HAP-1 (cell line): ENCODE measurements around the gene IKZF1.

ENCODE experiments used
- DNase-seq, 2 experiments: peaks; one replicate each; pipeline ENCODE4 v3.0.0-alpha.2; 2016 to 2020; ENCODE audit warnings: low spot score in 2 of 2
- H3K27me3 ChIP-seq: fragments of 250-450 bp; sonication (Bioruptor Pico); 2 replicates; pipeline ENCODE4 v1.5.1; 2020; ENCODE audit warnings: low read depth, mild to moderate bottlenecking, moderate library complexity
- H3K36me3 ChIP-seq: fragments of 250-450 bp; sonication (Bioruptor Pico); replicated peaks from 2 replicates; pipeline ENCODE4 v1.5.1; 2020; ENCODE audit warnings: mild to moderate bottlenecking
- H3K4me1 ChIP-seq: fragments of 250-450 bp; sonication (Bioruptor Pico); 2 replicates; pipeline ENCODE4 v1.5.1; 2020; ENCODE audit warnings: mild to moderate bottlenecking
- H3K4me3 ChIP-seq: fragments of 250-450 bp; sonication (Bioruptor Pico); 2 replicates; pipeline ENCODE4 v1.5.1; 2020; ENCODE audit warnings: mild to moderate bottlenecking, moderate library complexity
- H3K9me3 ChIP-seq: fragments of 250-450 bp; sonication (Bioruptor Pico); 2 replicates; pipeline ENCODE4 v1.5.1; 2020; ENCODE audit warnings: mild to moderate bottlenecking, moderate library complexity
- in situ Hi-C: fragments of 300-500 bp; cut with MboI; formaldehyde crosslinking; loops from 3 replicates; pipeline ENCODE4 v1.14.3; 2020; ENCODE audit warnings: low sequenced_read_pairs, inconsistent platforms, mixed read lengths

IKZF1 gene

DNA sequence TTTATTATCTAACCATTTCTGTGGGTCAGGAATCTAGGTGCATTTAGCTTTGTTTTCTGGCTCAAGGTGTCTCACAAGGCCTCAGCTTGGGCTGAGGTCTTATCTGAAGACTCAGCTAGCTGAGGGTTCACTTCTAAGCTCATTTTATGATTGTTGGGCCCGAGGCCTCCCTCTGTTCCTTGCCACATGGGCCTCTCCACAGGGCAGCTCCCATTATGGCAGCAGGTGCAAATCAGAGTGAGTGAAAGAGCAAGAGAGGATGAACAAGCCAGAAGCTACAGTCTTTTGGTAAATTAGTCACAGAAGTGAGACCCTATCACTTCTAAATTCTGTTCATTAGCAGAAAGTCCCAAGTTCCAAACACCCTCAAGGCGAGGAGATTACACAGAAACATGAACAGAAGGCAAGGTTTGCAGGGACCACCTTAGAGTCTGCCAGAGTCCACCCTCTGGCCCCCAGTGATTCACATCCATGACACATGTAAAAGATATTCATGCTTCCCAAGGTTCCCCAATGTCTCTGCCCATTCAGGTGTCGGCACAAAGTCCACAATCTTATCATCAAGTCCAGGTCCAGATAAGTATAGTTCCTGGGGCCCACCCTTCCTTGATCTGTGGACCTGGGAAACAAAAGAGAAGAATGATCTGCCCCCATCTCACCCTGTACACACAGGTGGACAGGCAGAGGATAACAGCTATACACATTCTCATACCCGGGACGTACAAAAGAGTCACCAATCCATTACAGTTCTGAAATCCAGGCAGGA, 121.9 kb downstream of the IKZF1 start:
- Histone ChIP-seq H3K27me3 (no peaks in the 10 kb centered on the region), H3K4me3 (no peak overlapping the region), H3K4me1 (peaks cover 4% of the 10 kb centered on the region), H3K36me3 (no peaks in the 10 kb centered on the region), H3K9me3 (no peaks in the 10 kb centered on the region)
- in situ Hi-C loops: no loop called here
- DNase-seq: no peak

GRCh38 chr7:50427518-50427917, 123.0 kb downstream of the IKZF1 start:
- Histone ChIP-seq H3K9me3 (no peaks in the 10 kb centered on the region), H3K27me3 (no peaks in the 10 kb centered on the region), H3K4me3 (no peak overlapping the region), H3K36me3 (no peaks in the 10 kb centered on the region), H3K4me1 (peaks cover 14% of the 10 kb centered on the region)
- no peak for DNase-seq
- in situ Hi-C loops: no loop called here

GRCh38 chr7:50428911-50429310, 124.4 kb downstream of the IKZF1 start:
- no peaks in the 10 kb centered on the region for H3K36me3 ChIP-seq
- in situ Hi-C loops: no loop called here
- H3K4me3 ChIP-seq: no peak overlapping the region
- DNase-seq: no peak
- no peaks in the 10 kb centered on the region for H3K27me3 ChIP-seq
- H3K9me3 ChIP-seq: no peaks in the 10 kb centered on the region
- peaks cover 17% of the 10 kb centered on the region for H3K4me1 ChIP-seq

DNA sequence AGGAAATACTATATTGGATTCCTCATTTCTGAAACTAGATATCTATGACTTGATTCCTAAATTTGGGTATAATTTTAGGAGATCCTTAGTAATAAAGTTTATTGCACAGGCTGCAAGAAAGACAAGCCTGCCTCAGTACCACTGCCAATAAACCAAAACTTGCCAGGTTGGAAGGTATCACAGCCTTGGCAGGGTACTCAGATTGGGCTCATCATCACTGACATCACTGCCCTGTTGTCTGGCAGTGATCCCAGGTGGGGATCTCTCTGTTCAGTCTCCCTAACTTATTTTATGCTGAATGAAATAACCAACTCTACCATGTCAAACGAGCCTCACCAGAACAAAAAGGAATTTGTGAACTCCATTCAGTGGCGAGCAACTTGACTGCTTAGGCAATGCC, 126.8 kb downstream of the IKZF1 start:
- Histone ChIP-seq H3K36me3 (no peaks in the 10 kb centered on the region), H3K27me3 (no peaks in the 10 kb centered on the region), H3K4me1 (peaks cover 17% of the 10 kb centered on the region), H3K4me3 (no peak overlapping the region), H3K9me3 (no peaks in the 10 kb centered on the region)
- DNase-seq: peak; percentile 35 to 72
- in situ Hi-C loops: no loop called here

GRCh38 chr7:50431722-50432305, 127.3 kb downstream of the IKZF1 start:
- H3K27me3 ChIP-seq: no peaks in the 10 kb centered on the region
- peaks cover 17% of the 10 kb centered on the region for H3K4me1 ChIP-seq
- no peaks in the 10 kb centered on the region for H3K36me3 ChIP-seq
- H3K9me3 ChIP-seq: no peaks in the 10 kb centered on the region
- peak in 1 of 2 experiments; percentile 63 for DNase-seq
- H3K4me3 ChIP-seq: no peak overlapping the region
- in situ Hi-C loops: no loop called here

DNA sequence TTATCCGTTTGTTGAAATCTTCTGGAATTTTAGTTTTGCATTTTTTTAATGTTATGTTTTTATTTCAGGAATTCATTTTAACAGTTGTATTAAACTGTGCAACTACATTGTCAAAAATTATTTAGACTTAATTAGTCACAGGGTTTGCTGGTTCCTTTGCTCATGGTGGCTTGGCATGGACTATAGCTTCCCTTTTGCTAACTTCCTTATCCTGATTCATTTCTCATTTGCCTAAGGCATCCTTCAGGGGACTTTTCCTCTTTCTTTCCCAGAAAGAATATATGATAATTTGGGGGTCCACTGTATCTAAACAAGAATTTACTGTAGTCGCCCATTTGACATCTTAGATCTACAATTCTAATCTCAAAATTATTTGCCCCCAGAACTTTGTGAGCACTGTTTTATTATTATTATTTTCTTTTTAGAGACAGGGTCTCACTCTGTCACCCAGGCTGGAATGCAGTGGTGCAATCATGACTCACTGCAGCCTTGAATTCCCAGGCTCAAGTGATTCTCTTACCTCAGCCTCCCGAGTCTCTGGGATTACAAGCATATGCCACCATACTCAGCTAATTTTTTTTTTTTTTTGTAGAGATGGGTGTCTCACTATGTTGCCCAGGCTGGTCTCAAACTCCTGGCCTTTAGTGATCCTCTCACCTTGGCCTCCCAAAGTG, 131.8 kb downstream of the IKZF1 start:
- H3K36me3 ChIP-seq: no peaks in the 10 kb centered on the region
- DNase-seq: no peak
- H3K27me3 ChIP-seq: no peaks in the 10 kb centered on the region
- H3K4me1 ChIP-seq: peaks cover 13% of the 10 kb centered on the region
- H3K9me3 ChIP-seq: no peaks in the 10 kb centered on the region
- in situ Hi-C loops: no loop called here
- H3K4me3 ChIP-seq: no peak overlapping the region

DNA sequence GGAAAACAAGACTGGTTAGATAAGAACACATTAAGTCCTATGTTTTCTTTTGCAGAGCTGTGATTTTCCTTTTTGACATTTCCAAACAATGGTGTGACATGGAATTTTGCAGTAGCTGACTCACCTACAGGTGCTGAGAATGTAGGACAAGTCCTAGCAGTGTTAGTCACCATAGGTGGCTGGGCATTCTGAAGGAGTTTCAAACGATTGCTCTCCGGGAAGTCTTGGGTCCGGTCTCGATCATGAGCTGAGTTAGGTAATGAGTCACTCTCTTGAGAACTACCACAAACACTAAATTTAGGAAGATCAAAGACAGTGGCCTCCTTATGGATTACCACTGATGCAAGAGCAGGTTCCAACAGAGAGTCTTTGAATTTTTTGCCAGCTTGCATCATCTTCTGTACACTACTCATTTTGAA, 142.0 kb downstream of the IKZF1 start:
- in situ Hi-C loops: no loop called here
- no peak for DNase-seq
- H3K9me3 ChIP-seq: no peaks in the 10 kb centered on the region
- peaks cover 42% of the 10 kb centered on the region for H3K36me3 ChIP-seq
- peaks cover 14% of the 10 kb centered on the region for H3K4me1 ChIP-seq
- no peaks in the 10 kb centered on the region for H3K27me3 ChIP-seq
- no peak overlapping the region for H3K4me3 ChIP-seq

- Histone ChIP-seq H3K36me3 (peaks cover 35% of the 10 kb centered on the region), H3K4me1 (peaks cover 14% of the 10 kb centered on the region), H3K27me3 (no peaks in the 10 kb centered on the region), H3K4me3 (no peak overlapping the region; the same call in 1 of the 2 replicates), H3K9me3 (no peaks in the 10 kb centered on the region)
- in situ Hi-C loops: no loop called here
- no peak for DNase-seq
These were observed 144.3 kb downstream of the IKZF1 start for GRCh38 chr7:50448823-50449222.

GRCh38 chr7:50449501-50449880, 145.0 kb downstream of the IKZF1 start:
- peaks cover 30% of the 10 kb centered on the region for H3K36me3 ChIP-seq
- peak overlapping the region; percentile 75 for H3K4me3 ChIP-seq
- no peaks in the 10 kb centered on the region for H3K27me3 ChIP-seq
- in situ Hi-C loops: no loop called here
- H3K4me1 ChIP-seq: peaks cover 14% of the 10 kb centered on the region
- H3K9me3 ChIP-seq: no peaks in the 10 kb centered on the region
- DNase-seq: no peak

DNA sequence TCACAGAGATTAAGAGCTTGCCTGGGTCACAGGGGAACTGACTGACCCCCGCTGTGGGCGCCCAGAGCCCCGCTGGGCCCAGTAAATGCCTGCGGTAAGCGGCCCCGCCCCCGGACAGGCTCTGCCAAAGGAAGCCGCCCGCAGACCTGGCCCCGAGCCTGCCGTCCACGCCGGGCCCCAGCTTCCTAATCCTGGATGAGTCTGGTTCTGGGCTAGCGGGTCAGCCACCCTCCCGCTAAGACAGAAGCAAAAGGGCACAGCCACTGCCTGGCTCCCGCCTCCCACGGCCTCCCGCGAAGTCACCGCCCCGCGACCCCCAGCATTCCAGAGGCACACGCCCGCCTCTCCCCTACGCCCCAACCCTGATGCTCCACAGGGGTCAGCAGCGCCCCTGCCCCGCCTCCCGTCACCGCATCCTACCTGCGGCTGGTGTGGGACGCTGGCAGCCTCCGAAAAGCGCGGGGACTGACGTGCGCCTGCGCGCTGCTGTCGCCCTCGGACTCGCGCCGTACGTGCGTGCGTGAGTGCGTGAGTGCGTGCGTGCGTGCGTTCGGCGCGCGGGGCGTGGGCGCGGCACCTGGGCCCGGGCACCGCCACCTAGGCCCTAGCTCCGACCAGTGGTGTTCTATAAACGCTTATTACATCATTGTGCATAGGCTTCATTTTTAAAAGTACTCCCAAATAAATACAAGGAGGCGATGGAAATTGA, 145.5 kb downstream of the IKZF1 start, which contains the start of gene FIGNL1:
TSS of gene FIGNL1 (minus strand) at position 470 of the 709 bp plus-strand sequence. CDS start 3,063 bp downstream, outside the sequence.
- peak within 1 kb of the TSS; percentile 75 for H3K4me3 ChIP-seq
- no peaks in the 10 kb centered on the region for H3K27me3 ChIP-seq
- no peaks in the 10 kb centered on the region for H3K9me3 ChIP-seq
- peak; percentile 68 to 81 for DNase-seq
- in situ Hi-C loops: loop anchor here (25.0 kb wide), 1 partner anchor 912 kb away; no protein-coding TSS in a partner anchor
- H3K36me3 ChIP-seq: peaks cover 25% of the 10 kb centered on the region
- H3K4me1 ChIP-seq: peaks cover 14% of the 10 kb centered on the region

GRCh38 chr7:50450590-50451032, 146.1 kb downstream of the IKZF1 start:
- in situ Hi-C loops: loop anchor here (25.0 kb wide), 1 partner anchor 912 kb away; no protein-coding TSS in a partner anchor
- H3K4me3 ChIP-seq: peak overlapping the region; percentile 75
- H3K4me1 ChIP-seq: peaks cover 14% of the 10 kb centered on the region
- H3K36me3 ChIP-seq: peaks cover 21% of the 10 kb centered on the region
- 0 out of 2 replicates have a peak, but pooled peaks cover 2% of the 10 kb centered on the region for H3K27me3 ChIP-seq
- no peaks in the 10 kb centered on the region for H3K9me3 ChIP-seq
- DNase-seq: no peak
